CD4-positive, alpha-beta T cell treated with Interleukin-15 for 1 hour (primary cell): Measurements from ENCODE around the gene PSG4.
"Not testable (repeated sequence)": the region's sequence is repeated elsewhere in the genome, so short reads cannot be mapped to it uniquely, and the experiment has no call there.

Source experiments
- DNase-seq: peaks from one replicate; pipeline ENCODE4 v3.0.0-alpha.2; 2020

Gene PSG4

GRCh38 chr19:43205471-43206105, at the start of gene PSG4:
PSG4 (minus strand) TSS chr19:43205638; CDS start chr19:43205536, 102 bp downstream.
- DNase-seq = not testable (repeated sequence)

- not testable (repeated sequence) for DNase-seq
Measured at GRCh38 chr19:43251428-43251827, 46.0 kb upstream of the PSG4 start.

- DNase-seq = not testable (repeated sequence)
Measured at GRCh38 chr19:43250296-43250695, 44.9 kb upstream of the PSG4 start.

- not testable (repeated sequence) for DNase-seq
Measured at GRCh38 chr19:43248635-43249002, 43.2 kb upstream of the PSG4 start.

GRCh38 chr19:43247243-43247880, 41.9 kb upstream of the PSG4 start:
- not testable (repeated sequence) for DNase-seq

- not testable (repeated sequence) for DNase-seq
Measured at GRCh38 chr19:43245848-43246247, 40.4 kb upstream of the PSG4 start.

GRCh38 chr19:43242211-43242610, 36.8 kb upstream of the PSG4 start:
- not testable (repeated sequence) for DNase-seq

- DNase-seq = not testable (repeated sequence)
Measured at GRCh38 chr19:43238213-43238612, 32.8 kb upstream of the PSG4 start.

GRCh38 chr19:43235686-43236085, 30.2 kb upstream of the PSG4 start:
- DNase-seq = not testable (repeated sequence)

- no peak for DNase-seq
Measured at GRCh38 chr19:43229315-43229714, 23.9 kb upstream of the PSG4 start.

GRCh38 chr19:43228730-43229129, 23.3 kb upstream of the PSG4 start:
- DNase-seq = not testable (repeated sequence)

GRCh38 chr19:43226986-43227385, 21.5 kb upstream of the PSG4 start:
- DNase-seq = not testable (repeated sequence)

GRCh38 chr19:43224855-43225253, 19.4 kb upstream of the PSG4 start:
- no peak for DNase-seq

- not testable (repeated sequence) for DNase-seq
Measured at GRCh38 chr19:43224201-43224854, 18.9 kb upstream of the PSG4 start.

- DNase-seq = not testable (repeated sequence)
Measured at GRCh38 chr19:43221891-43222290, 16.5 kb upstream of the PSG4 start.

GRCh38 chr19:43219136-43219535, 13.7 kb upstream of the PSG4 start:
- not testable (repeated sequence) for DNase-seq

- not testable (repeated sequence) for DNase-seq
Measured at GRCh38 chr19:43215881-43216280, 10.4 kb upstream of the PSG4 start.

- DNase-seq = no peak
Measured at GRCh38 chr19:43207991-43208390, 2.6 kb upstream of the PSG4 start.

- not testable (repeated sequence) for DNase-seq
Measured at GRCh38 chr19:43207174-43207573, 1.7 kb upstream of the PSG4 start.

- not testable (repeated sequence) for DNase-seq
Measured at GRCh38 chr19:43203611-43204010, 1.8 kb downstream of the PSG4 start.

- not testable (repeated sequence) for DNase-seq
Measured at GRCh38 chr19:43201891-43202290, 3.5 kb downstream of the PSG4 start.

- not testable (repeated sequence) for DNase-seq
Measured at GRCh38 chr19:43201337-43201801, 4.1 kb downstream of the PSG4 start.

GRCh38 chr19:43198686-43199419, 6.6 kb downstream of the PSG4 start:
- not testable (repeated sequence) for DNase-seq
